GM12878 (cell line): Measurements from ENCODE around the gene DLG2.

Source experiments
- POLR2A ChIP-seq: IDR thresholded peaks from 2 replicates; pipeline ENCODE4 v1.6.1; 2011; ENCODE audit warnings: low read depth, mild to moderate bottlenecking, low read length
- POLR2AphosphoS5 ChIP-seq: IDR thresholded peaks from 2 replicates; pipeline ENCODE4 v1.6.1; 2011; ENCODE audit warnings: mild to moderate bottlenecking, low read length, inconsistent platforms
- TF ChIP-seq, protein P1 (sequence below), 3 experiments: IDR thresholded peaks in 2 of 3; conservative IDR thresholded peaks in 1 of 3; 2 replicates each; pipeline ENCODE4 v1.5.1; 2011; ENCODE audit warnings: low read depth in 3 of 3, low read length in 3 of 3, mild to moderate bottlenecking in 3 of 3, control low read depth in 2 of 3, moderate library complexity in 2 of 3, inconsistent platforms in 1 of 3, mixed read lengths in 1 of 3; ENCODE audit not compliant: control insufficient read depth in 2 of 3, insufficient read depth in 1 of 3; ENCODE audit errors: extremely low read depth in 1 of 3

DNA sequence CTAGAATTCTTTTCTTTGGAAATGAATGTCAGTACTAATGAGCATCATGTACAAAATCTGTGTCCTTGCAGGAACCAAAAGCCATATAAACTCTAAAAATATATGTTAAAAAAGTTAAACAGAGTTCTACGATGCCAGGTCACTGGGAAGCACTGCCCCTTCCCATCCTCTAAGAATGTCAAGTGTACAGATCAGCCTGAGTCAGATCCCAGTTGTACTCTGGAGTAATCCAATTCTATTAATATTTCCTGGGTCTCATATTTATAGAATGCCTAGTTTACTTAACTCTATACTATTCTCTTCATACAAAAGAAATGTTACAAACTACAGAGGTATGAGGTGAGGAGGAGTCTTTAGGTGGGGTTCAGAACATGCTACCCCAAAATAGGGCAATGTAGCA, 460.1 kb downstream of the DLG2 start:
- TF ChIP-seq POLR2A (no peak), POLR2AphosphoS5 (no peak)
- TF ChIP-seq, protein P1, sequence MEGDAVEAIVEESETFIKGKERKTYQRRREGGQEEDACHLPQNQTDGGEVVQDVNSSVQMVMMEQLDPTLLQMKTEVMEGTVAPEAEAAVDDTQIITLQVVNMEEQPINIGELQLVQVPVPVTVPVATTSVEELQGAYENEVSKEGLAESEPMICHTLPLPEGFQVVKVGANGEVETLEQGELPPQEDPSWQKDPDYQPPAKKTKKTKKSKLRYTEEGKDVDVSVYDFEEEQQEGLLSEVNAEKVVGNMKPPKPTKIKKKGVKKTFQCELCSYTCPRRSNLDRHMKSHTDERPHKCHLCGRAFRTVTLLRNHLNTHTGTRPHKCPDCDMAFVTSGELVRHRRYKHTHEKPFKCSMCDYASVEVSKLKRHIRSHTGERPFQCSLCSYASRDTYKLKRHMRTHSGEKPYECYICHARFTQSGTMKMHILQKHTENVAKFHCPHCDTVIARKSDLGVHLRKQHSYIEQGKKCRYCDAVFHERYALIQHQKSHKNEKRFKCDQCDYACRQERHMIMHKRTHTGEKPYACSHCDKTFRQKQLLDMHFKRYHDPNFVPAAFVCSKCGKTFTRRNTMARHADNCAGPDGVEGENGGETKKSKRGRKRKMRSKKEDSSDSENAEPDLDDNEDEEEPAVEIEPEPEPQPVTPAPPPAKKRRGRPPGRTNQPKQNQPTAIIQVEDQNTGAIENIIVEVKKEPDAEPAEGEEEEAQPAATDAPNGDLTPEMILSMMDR (IDR thresholded peaks at IDR 0.05 in 2 of 3, conservative IDR thresholded peaks at IDR 0.05 in 1 of 3; ENCODE audit: control insufficient read depth in 2 of 3, extremely low read depth in 1 of 3, insufficient read depth in 1 of 3, low read depth in 3 of 3, low read length in 3 of 3) = no peak
